ENCODE results near the gene IGF2R. TPM values are rescaled to one million over a fixed set of nuclear protein-coding genes. Genes with fewer than 3 reads are reported as not detected.
A peak's percentile ranks its signal among the peaks of the same experiment; 100 is the strongest.

IGF2R gene
- total and polyA plus RNA-seq, 2 of the 13 experiments (the other 11 are each of a cell fraction or from before 2014, with no cell fraction given): 38.3 to 70.0 TPM

DNA sequence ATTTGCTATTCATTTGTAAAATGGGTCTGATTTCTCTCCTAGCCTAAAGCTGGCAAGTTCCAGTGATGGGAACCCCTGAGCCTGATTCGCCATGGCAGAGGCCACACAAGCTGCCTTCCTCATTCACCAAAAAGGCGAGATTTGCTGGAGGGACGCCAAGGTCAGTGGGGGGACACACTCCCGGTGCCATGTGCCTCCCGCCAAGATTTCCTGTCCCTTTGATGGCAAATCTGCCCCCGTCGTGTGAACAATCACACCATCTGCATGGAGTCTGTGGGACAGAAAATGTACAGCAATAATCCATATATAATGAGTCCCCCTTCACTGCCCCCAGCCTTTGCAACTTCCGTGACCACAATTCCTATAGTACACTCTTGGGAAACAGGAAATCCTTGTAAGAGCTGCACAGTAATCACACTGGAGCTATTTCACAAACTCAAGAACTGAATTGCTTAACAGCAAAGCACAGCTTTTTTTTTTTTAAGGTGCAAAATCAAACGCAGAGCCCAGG, 15.7 kb upstream of the IGF2R start:
- Histone ChIP-seq H3K36me3 (replicated peaks in 1 of 2; ENCODE audit: control insufficient read depth in 1 of 2, insufficient read depth in 2 of 2, low read length in 2 of 2) (no peaks in the 10 kb centered on the region), H3K4me3 (replicated peaks in 1 of 3; ENCODE audit: insufficient read depth in 1 of 3, low read depth in 2 of 3, low read length in 3 of 3) (no peak overlapping the region), H3K27ac (ENCODE audit: extremely low read length, insufficient read depth, low read length) (no peak overlapping the region), H3K27me3 (ENCODE audit: control insufficient read depth in 1 of 2, insufficient read depth in 2 of 2, low read length in 2 of 2) (peaks cover 5 to 49% of the 10 kb centered on the region in 2 experiments), H3K9me3 (ENCODE audit: low read length) (no peaks in the 10 kb centered on the region), H3K79me2 (ENCODE audit: insufficient read depth, low read length) (no peaks in the 10 kb centered on the region), H3K4me1 (ENCODE audit: insufficient read depth, low read length) (peaks cover 39% of the 10 kb centered on the region), H3K9ac (ENCODE audit: insufficient read depth, low read depth, low read length) (no peak overlapping the region), H2AFZ (ENCODE audit: low read length) (no peak overlapping the region), H4K20me1 (ENCODE audit: insufficient read depth, low read length) (no peaks in the 10 kb centered on the region), H3K4me2 (ENCODE audit: low read depth, low read length) (peak overlapping the region; percentile 37)
- ATAC-seq: no peak
- intact Hi-C loops (cut with micrococcal nuclease; ENCODE audit: unreplicated experiment) (no loop called here), in situ Hi-C loops (cut with HindIII; ENCODE audit: extremely low pct_ligation_motif_present, low pct_unique_long_range_greater_than_20kb) (no loop called here)
- CTCF ChIA-PET (ENCODE audit: low intra/inter-chr PET ratio, low total read pairs): no interaction called here
- POLR2A ChIA-PET: no interaction called here
- FAIRE-seq: no peak
- BruUV-seq (replicated peaks): no TSS peak
- 12% methylated on average over 7 of the region's 9 CpGs for WGBS (ENCODE audit: low lambda C conversion rate)
- TF ChIP-seq ZNF296 (CRISPR knock-in tag; conservative IDR thresholded peaks at IDR 0.05) (no peak), CEBPB (IDR thresholded peaks at IDR 0.05; ENCODE audit: borderline replicate concordance, low read depth, low read length) (peak; percentile 18; the same call in 1 of the 2 replicates), CBFB (CRISPR knock-in tag; IDR thresholded peaks at IDR 0.05) (no peak)
- no peak for DNase-seq (ENCODE audit: low spot score)

DNA sequence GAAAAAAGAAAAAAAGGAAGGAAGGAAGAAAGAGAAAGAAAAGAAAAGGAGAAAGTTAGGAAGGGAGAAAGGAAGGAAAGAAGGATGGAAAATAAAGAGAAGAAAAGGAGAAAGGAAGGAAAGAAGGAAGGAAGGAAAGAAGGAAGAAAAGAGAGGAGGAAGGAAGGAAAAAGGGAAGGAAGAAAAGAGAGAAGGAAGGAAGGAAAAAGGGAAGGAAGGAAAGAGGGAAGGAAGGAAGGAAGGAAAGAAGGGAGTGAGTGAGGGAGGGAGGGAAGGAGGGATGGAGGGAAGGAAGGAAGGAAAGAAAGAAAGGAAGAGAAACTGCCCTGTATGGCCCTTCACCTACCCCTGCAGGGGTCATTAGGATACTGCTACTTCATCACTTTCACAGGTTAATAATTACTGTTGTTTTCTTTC, 12.9 kb upstream of the IGF2R start:
- Histone ChIP-seq H3K36me3 (replicated peaks in 1 of 2; ENCODE audit: control insufficient read depth in 1 of 2, insufficient read depth in 2 of 2, low read length in 2 of 2) (no peaks in the 10 kb centered on the region), H3K4me1 (ENCODE audit: insufficient read depth, low read length) (peaks cover 35% of the 10 kb centered on the region), H3K27ac (ENCODE audit: extremely low read length, insufficient read depth, low read length) (no peak overlapping the region), H3K27me3 (ENCODE audit: control insufficient read depth in 1 of 2, insufficient read depth in 2 of 2, low read length in 2 of 2) (peaks cover 5 to 49% of the 10 kb centered on the region in 2 experiments), H3K4me3 (replicated peaks in 1 of 3; ENCODE audit: insufficient read depth in 1 of 3, low read depth in 2 of 3, low read length in 3 of 3) (no peak overlapping the region), H4K20me1 (ENCODE audit: insufficient read depth, low read length) (no peaks in the 10 kb centered on the region), H3K9ac (ENCODE audit: insufficient read depth, low read depth, low read length) (no peak overlapping the region), H3K79me2 (ENCODE audit: insufficient read depth, low read length) (no peaks in the 10 kb centered on the region), H3K9me3 (ENCODE audit: low read length) (no peaks in the 10 kb centered on the region), H2AFZ (ENCODE audit: low read length) (no peak overlapping the region), H3K4me2 (ENCODE audit: low read depth, low read length) (no peak overlapping the region)
- no TSS peak for BruUV-seq (replicated peaks)
- in situ Hi-C loops (cut with HindIII; ENCODE audit: extremely low pct_ligation_motif_present, low pct_unique_long_range_greater_than_20kb) (no loop called here), intact Hi-C loops (cut with micrococcal nuclease; ENCODE audit: unreplicated experiment) (no loop called here)
- ChIA-PET POLR2A (no interaction called here), CTCF (ENCODE audit: low intra/inter-chr PET ratio, low total read pairs) (no interaction called here)
- no peak for ATAC-seq
- DNase-seq (ENCODE audit: low spot score): no peak
- FAIRE-seq: no peak
- no peak for TF ChIP-seq ZNF432 (CRISPR knock-in tag; IDR thresholded peaks at IDR 0.05; ENCODE audit: borderline replicate concordance)
- no peak for TF ChIP-seq ZNF556 (CRISPR knock-in tag; IDR thresholded peaks at IDR 0.05; ENCODE audit: borderline replicate concordance)
- no peak for TF ChIP-seq ZNF142 (CRISPR knock-in tag; IDR thresholded peaks at IDR 0.05)
- TF ChIP-seq SP1 (IDR thresholded peaks at IDR 0.05): 0 out of 2 replicates have a peak, but pooled peaks have one; percentile 4
- no peak for TF ChIP-seq SP1 (CRISPR knock-in tag; IDR thresholded peaks at IDR 0.05)

All from HepG2 (cell line).